Stimulated activated naive CD8-positive, alpha-beta T cell treated with anti-CD3 and anti-CD28 coated beads, Interleukin-15, Interleukin-2, amounts not matched to agents 100 ng/mL and 50 ng/mL, for 24 hours (primary cell): ENCODE data around the gene AMIGO1.

ENCODE experiments used
- H3K27ac Mint-ChIP-seq: one replicate; pipeline ENCODE4 v1.8.0; 2021; ENCODE audit warnings: mild to moderate bottlenecking, mixed read lengths
- H3K27me3 Mint-ChIP-seq: one replicate; pipeline ENCODE4 v1.8.0; 2021; ENCODE audit warnings: mixed read lengths
- H3K36me3 Mint-ChIP-seq: one replicate; pipeline ENCODE4 v1.8.0; 2021; ENCODE audit warnings: low read depth, mixed read lengths
- H3K4me1 Mint-ChIP-seq: one replicate; pipeline ENCODE4 v1.8.0; 2021; ENCODE audit warnings: low read depth, mixed read lengths
- H3K4me3 Mint-ChIP-seq: one replicate; pipeline ENCODE4 v1.8.0; 2021; ENCODE audit warnings: mild to moderate bottlenecking, mixed read lengths
- H3K9me3 Mint-ChIP-seq: one replicate; pipeline ENCODE4 v1.8.0; 2021; ENCODE audit warnings: mixed read lengths

The AMIGO1 gene

GRCh38 chr1:109522026-109522425 lies 12.5 kb upstream of the AMIGO1 start:
- Mint-ChIP-seq H3K36me3 (no peaks in the 10 kb centered on the region), H3K4me3 (no peak overlapping the region), H3K27me3 (no peaks in the 10 kb centered on the region), H3K9me3 (no peaks in the 10 kb centered on the region), H3K4me1 (no peaks in the 10 kb centered on the region), H3K27ac (no peak overlapping the region)

GRCh38 chr1:109521002-109521951 lies 11.8 kb upstream of the AMIGO1 start:
- H3K27ac Mint-ChIP-seq: no peak overlapping the region
- no peaks in the 10 kb centered on the region for H3K9me3 Mint-ChIP-seq
- H3K36me3 Mint-ChIP-seq: no peaks in the 10 kb centered on the region
- no peaks in the 10 kb centered on the region for H3K4me1 Mint-ChIP-seq
- H3K4me3 Mint-ChIP-seq: no peak overlapping the region
- no peaks in the 10 kb centered on the region for H3K27me3 Mint-ChIP-seq

GRCh38 chr1:109517337-109517736 lies 7.8 kb upstream of the AMIGO1 start:
- H3K4me3 Mint-ChIP-seq: no peak overlapping the region
- H3K4me1 Mint-ChIP-seq: peaks cover 3% of the 10 kb centered on the region
- no peaks in the 10 kb centered on the region for H3K9me3 Mint-ChIP-seq
- H3K36me3 Mint-ChIP-seq: no peaks in the 10 kb centered on the region
- H3K27ac Mint-ChIP-seq: no peak overlapping the region
- no peaks in the 10 kb centered on the region for H3K27me3 Mint-ChIP-seq

- peaks cover 2% of the 10 kb centered on the region for H3K27me3 Mint-ChIP-seq
- H3K4me1 Mint-ChIP-seq: peaks cover 3% of the 10 kb centered on the region
- no peaks in the 10 kb centered on the region for H3K9me3 Mint-ChIP-seq
- H3K4me3 Mint-ChIP-seq: no peak overlapping the region
- H3K36me3 Mint-ChIP-seq: no peaks in the 10 kb centered on the region
- H3K27ac Mint-ChIP-seq: no peak overlapping the region
These were observed 7.3 kb upstream of the AMIGO1 start for GRCh38 chr1:109516872-109517271.

GRCh38 chr1:109514846-109515245 lies 5.3 kb upstream of the AMIGO1 start:
- Mint-ChIP-seq H3K36me3 (no peaks in the 10 kb centered on the region), H3K4me3 (no peak overlapping the region), H3K27ac (no peak overlapping the region), H3K9me3 (no peaks in the 10 kb centered on the region), H3K4me1 (peaks cover 21% of the 10 kb centered on the region), H3K27me3 (peaks cover 9% of the 10 kb centered on the region)

GRCh38 chr1:109513110-109513710 lies 3.7 kb upstream of the AMIGO1 start:
- Mint-ChIP-seq H3K27ac (no peak overlapping the region), H3K9me3 (no peaks in the 10 kb centered on the region), H3K4me3 (no peak overlapping the region), H3K36me3 (peaks cover 2% of the 10 kb centered on the region), H3K27me3 (peaks cover 9% of the 10 kb centered on the region), H3K4me1 (peaks cover 33% of the 10 kb centered on the region)

- no peaks in the 10 kb centered on the region for H3K9me3 Mint-ChIP-seq
- peaks cover 66% of the 10 kb centered on the region for H3K4me1 Mint-ChIP-seq
- H3K27me3 Mint-ChIP-seq: peaks cover 9% of the 10 kb centered on the region
- H3K36me3 Mint-ChIP-seq: peaks cover 7% of the 10 kb centered on the region
- peak overlapping the region; percentile 82 for H3K4me3 Mint-ChIP-seq
- no peak overlapping the region for H3K27ac Mint-ChIP-seq
These were observed 703 bp downstream of the AMIGO1 start for GRCh38 chr1:109508873-109509175.

- peak overlapping the region; percentile 82 for H3K4me3 Mint-ChIP-seq
- H3K27ac Mint-ChIP-seq: peak overlapping the region; percentile 56
- peaks cover 9% of the 10 kb centered on the region for H3K27me3 Mint-ChIP-seq
- peaks cover 67% of the 10 kb centered on the region for H3K4me1 Mint-ChIP-seq
- H3K9me3 Mint-ChIP-seq: no peaks in the 10 kb centered on the region
- peaks cover 7% of the 10 kb centered on the region for H3K36me3 Mint-ChIP-seq
These were observed 1.3 kb downstream of the AMIGO1 start for GRCh38 chr1:109508001-109508872.

- H3K27me3 Mint-ChIP-seq: no peaks in the 10 kb centered on the region
- H3K4me3 Mint-ChIP-seq: no peak overlapping the region
- H3K4me1 Mint-ChIP-seq: peaks cover 81% of the 10 kb centered on the region
- H3K27ac Mint-ChIP-seq: peak overlapping the region; percentile 4
- H3K36me3 Mint-ChIP-seq: peaks cover 18% of the 10 kb centered on the region
- H3K9me3 Mint-ChIP-seq: no peaks in the 10 kb centered on the region
These were observed 4.6 kb downstream of the AMIGO1 start for GRCh38 chr1:109504974-109505373.

- no peaks in the 10 kb centered on the region for H3K9me3 Mint-ChIP-seq
- H3K27me3 Mint-ChIP-seq: no peaks in the 10 kb centered on the region
- peak overlapping the region; percentile 55 for H3K27ac Mint-ChIP-seq
- peaks cover 21% of the 10 kb centered on the region for H3K36me3 Mint-ChIP-seq
- no peak overlapping the region for H3K4me3 Mint-ChIP-seq
- H3K4me1 Mint-ChIP-seq: peaks cover 86% of the 10 kb centered on the region
These were observed 5.6 kb downstream of the AMIGO1 start for GRCh38 chr1:109503935-109504334.

- H3K27ac Mint-ChIP-seq: peak overlapping the region; percentile 76
- H3K4me3 Mint-ChIP-seq: peak overlapping the region; percentile 55
- H3K4me1 Mint-ChIP-seq: peaks cover 87% of the 10 kb centered on the region
- H3K36me3 Mint-ChIP-seq: peaks cover 14% of the 10 kb centered on the region
- H3K27me3 Mint-ChIP-seq: no peaks in the 10 kb centered on the region
- no peaks in the 10 kb centered on the region for H3K9me3 Mint-ChIP-seq
These were observed 7.1 kb downstream of the AMIGO1 start for GRCh38 chr1:109502364-109502851.

- Mint-ChIP-seq H3K9me3 (no peaks in the 10 kb centered on the region), H3K36me3 (peaks cover 14% of the 10 kb centered on the region), H3K4me3 (no peak overlapping the region), H3K27me3 (no peaks in the 10 kb centered on the region), H3K27ac (peak overlapping the region; percentile 63), H3K4me1 (peaks cover 90% of the 10 kb centered on the region)
These were observed 7.7 kb downstream of the AMIGO1 start for GRCh38 chr1:109501644-109502363.

GRCh38 chr1:109500941-109501381 lies 8.6 kb downstream of the AMIGO1 start:
- Mint-ChIP-seq H3K36me3 (peaks cover 14% of the 10 kb centered on the region), H3K27me3 (no peaks in the 10 kb centered on the region), H3K4me1 (peaks cover 91% of the 10 kb centered on the region), H3K9me3 (no peaks in the 10 kb centered on the region), H3K27ac (peak overlapping the region; percentile 61), H3K4me3 (no peak overlapping the region)
